ENCODE measurements around the gene QSOX2.

The QSOX2 gene

DNA sequence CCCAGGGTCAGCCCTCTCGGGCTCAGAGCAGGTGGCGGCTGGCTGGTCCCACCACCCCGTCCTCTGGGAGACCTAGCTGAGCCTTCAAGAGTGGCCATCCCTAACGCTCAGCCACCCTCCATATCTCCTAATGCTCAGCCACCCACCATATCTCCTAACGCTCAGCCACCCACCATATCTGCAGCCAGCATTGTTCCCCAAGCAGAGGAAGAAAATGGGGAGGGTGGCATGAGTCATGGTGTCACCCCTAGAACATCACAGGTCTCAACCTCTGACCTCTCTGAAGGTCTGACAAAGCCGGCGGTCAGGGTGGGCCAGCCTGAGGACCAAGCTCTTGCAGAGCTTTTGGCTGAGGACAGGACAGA lies 55.4 kb downstream of the QSOX2 start:
- no peak for DNase-seq (ENCODE audit: low read depth)

DNA sequence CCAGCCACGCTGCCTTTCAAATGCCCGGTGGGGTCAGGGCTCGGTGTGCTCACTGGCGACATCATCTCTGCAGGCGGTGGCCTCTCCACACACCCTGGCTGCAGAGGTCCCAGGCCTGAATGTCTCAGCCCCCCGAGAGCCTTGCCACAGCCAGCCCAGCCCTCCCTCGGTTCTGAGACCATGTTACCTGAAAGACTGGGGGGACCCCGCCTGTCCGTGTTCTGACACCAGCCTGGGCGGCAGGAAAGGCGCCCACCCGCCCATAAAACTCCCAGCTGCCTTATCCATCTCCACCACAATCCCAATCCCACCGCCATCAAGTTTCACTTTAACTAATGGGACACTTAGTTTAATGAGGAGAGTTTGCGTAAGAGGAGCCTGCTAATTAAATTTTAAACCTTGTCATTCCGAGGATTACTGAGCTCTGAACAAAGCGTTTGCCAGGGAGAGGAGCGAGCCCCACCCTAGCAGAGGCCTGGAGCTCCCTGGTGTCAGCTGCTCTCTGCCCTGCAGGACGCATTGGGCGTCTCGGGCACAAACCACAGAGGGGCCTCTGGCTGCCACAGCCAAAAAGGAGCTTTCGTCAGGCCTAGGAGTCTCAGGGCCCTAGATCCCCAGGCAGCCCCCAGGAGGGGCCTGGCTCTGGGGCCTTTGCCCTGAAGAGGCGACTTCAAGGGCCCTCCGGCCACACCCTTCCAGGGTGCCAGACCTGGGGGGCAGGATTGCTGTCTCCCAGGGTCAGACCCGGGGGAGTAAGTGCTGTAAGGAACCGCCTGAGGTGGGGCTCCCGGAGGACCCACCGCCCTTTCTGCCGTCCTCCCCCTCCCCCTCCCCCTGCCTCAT lies 56.0 kb downstream of the QSOX2 start:
- DNase-seq (ENCODE audit: low read depth) = peak; percentile 13

DNA sequence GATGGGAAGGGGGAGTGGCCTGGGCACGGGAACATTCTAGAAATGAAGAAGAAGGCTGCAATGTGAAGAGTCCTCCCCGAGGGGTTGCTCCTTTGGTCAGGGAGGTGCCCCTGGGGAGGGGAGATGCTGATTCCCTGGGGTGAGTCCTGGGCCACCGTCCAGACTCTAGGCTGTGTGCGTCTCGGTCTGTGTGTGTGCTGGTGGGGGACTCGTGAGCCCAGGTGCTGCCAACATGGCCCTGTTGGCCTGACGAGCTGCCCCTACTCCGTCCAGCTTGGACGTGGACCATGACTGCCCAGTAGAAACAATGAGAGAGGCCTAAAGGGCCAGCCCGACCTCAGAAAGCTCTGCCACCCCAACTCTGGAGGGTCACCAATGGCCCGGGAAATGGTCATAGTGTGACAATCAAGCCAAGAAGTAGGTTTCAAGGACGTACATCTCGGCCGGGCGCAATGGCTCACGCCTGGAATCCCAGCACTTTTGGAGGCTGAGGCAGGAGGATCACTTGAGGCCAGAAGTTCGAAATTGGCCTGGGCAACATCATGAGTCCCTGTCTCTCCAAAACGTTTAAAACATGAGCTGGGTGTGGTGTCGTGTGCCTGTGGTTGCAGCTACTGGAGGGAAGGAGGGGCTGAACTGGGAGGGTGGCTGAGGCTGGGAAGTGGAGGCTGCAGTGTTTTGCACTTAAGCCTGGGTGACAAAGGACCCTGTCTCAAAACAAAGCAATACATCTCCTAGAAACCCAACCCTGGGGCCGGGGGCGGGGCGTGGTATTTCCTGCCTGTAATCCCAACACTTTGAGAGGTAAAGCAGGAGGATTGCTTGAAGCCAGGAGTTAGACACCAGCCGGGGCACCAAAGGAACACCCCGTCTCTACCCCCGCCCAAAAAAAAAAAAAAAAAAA lies 57.7 kb downstream of the QSOX2 start:
- no peak for DNase-seq (ENCODE audit: low read depth)

DNA sequence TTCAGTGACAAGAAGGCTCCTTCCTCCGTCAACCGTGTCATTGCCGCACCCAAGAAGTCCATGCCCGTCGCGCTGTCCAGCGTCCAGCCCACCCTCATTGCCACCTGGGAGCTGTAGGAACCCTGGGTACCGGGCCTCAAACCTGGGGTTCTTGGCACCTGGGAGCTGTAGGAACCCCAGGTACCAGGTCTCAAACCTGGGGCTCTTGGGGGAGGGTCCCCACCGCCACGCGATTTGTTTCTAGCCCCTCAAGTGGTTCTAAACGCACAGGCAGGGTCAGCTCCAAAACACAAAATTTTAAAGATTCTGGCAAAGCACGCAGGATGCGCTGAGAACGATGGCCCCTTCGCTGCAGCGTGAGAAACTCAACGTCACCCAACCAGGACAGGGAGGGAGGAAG lies 58.4 kb downstream of the QSOX2 start:
- DNase-seq (ENCODE audit: low read depth) = no peak

DNA sequence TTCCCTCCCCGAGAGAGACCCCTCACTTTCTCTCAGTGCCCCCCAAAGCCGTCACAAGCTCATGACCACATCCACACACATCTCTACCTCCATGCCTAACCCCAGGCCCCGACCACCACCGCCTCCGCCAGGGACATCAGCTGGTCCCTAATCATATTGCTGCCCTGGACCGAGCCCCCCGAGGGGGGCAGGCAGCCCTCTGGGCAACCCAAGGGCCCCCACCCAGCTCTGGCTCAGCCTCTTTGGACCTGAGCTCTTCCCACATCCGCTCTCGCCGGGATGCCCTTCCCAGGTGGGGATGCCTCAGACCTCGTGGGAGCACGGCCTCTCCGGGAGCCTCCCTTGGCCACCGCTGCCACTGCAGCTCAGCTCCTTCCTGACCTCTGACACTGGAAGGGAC lies 59.2 kb downstream of the QSOX2 start:
- no peak for DNase-seq (ENCODE audit: low read depth)

DNA sequence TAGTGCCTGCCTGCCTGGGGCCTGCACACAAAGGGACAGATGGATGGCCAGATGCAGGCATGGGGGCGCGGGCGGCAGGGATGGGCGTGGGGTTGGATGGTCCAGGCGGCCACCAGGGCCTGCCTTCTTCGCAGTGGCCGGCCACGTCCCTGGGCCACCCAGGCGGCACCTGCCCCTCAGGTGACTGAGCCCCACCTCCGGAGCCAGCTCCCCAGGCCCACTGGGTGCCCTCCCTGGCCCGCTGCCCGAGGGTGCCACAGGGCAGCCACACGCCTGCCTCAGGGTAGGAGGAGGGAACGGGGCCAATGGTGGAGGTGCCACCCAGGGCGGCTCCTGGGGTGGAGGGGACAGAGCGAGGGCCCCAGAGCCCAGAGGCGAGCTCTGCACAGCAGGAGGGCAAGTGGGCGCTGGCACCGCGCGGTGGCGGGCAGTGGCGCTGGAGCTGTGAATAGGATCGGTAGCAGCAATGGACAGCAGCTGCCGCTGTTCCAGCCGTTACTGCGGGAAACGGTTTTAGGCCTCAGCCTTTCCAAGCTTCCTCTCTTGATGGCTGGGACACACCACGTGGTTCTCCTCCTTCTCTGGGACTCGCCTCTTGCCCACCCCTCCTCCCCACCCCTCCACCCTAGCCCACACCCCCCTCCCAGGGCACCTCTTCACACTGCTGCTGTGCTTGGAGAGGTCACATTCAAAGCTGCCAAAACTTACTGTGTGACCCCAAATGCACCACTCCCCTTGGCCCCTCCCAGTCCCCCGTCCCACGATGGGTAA lies 59.8 kb downstream of the QSOX2 start:
- DNase-seq (ENCODE audit: low read depth) = no peak

DNA sequence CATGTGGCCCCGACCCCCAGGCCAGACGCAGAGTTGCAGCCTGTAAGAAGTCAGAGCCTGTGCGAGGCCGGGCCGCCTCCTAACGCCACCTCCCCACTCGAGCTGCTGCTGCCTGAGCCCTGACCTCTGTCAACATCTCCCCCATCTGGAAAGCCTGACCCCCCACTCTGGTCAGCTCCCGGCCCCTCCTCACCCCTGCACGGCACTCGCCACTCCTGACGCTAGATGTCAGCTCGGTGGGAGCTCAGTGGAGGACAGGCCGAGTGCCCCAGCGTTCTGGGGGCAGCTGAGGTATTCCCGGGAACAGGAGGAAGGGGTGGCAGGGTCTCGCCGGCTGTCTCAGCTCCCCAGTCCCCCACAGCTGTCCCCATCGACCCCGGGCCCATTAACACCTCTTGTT lies 60.5 kb downstream of the QSOX2 start:
- no peak for DNase-seq (ENCODE audit: low read depth)

DNA sequence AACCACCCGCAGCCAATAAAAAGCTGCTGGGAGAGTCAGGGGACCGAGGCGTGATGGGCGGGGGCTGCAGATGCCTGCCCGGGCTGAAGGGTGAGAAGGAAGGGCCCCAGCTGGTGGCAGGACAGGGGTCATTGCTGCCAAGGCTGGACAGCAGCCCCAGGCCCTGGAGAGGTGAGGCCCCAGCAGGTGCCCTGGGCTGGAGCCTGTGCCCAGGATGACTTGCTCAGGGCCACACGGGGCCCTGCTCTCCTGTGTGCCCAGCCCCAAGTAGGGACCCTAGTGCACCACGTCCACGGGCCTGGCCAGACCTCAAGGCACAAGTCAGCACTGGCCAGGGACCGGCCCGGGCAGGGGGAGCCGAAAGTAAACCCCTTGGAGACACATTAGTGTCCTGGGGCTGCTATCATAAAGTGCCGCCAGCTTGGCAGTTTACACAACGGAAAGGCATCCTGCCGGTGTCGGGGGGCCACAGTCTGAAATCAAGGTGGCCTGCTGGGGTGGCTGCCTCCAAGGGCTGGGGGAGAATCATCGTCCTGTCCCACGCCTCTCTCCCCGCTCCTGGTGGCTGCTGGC lies 62.7 kb downstream of the QSOX2 start:
- DNase-seq (ENCODE audit: low read depth) = no peak

DNA sequence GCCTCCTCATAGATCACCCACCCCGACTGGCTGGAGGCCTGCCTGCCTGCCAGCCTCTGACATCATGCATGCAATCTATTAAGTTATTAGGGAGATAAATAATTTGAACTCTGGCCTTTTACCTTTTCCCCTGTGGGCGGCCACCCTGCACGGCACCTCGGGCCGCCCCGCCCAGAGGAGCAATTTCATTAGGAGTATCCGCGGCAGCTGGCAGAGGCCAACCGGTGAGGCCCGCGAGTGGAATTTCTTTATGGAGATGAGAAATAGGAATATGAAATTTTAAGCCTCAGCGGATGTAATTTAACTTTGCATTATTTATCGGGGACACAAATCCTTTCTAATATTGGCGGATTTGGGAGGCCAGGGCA lies 63.2 kb downstream of the QSOX2 start:
- DNase-seq (ENCODE audit: low read depth) = no peak

DNA sequence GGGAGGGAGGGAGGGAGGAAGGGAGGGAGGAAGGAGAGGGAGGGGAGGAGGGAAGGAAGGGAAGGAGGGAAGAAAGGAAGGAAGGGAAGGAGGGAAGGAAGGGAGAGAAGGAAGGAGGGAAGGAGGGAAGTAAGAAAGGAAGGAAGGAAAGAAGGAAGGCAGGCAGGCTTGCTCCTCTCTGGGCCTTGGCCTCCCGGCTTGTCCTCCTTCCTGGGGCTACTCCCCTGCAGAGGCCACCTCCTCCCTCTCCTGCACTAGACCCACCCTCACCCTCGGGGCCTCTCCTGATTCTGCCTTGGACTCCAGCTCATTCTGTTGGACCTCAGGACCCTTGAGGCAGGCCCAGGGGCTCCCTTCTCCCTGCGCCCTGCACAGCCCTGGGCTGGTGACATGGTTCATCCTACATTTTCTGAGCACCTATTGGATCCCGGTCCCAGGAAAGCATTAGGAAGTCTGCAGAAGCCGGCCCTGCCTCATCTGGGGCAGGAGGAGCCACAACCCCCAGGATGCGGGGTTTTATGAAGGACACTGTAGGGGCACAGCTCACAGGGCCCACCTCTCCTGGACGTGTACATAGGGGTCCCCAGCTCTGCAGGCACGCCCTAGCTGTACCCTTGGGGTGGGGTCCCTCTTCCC lies 63.7 kb downstream of the QSOX2 start:
- no peak for DNase-seq (ENCODE audit: low read depth)

DNA sequence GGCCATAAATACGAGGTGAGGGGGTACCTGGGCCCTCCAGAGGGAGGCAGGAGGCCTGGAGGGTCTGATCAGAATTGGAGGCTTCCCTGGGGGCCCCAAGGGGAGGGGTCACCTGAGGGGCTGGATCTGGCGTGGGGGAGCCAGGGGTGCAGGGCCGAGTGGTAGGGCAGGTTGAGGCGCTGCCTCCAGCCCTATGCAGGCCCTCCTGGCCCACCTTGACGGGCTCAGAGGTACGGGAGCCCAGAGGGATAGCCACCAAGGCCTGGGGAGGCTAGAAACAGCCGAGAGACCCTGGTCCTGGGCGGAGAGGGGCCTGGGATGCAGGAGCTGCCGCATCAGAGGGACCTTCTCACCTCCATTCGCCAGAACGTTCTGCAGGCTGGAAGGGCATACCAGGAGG lies 65.0 kb downstream of the QSOX2 start:
- DNase-seq (ENCODE audit: low read depth) = no peak

DNA sequence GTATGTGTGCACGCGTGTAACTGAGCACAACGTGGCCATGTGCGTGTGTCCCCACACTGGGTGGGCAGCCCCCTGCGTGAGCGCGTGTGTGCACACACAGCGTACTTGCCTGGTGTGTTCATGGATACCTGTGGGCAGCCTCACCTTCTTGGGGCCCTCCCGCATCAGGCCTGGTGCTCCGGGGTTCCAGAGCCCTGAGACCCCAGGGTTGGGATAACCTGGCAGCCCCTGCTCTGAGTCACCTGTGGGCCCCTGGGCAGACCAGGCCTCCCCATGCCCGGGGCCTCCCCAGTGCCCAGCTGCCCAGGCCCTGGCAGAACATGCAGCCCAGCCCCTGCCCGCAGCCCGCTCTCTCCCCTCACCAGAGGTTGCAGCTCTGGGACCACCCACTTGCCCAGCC lies 65.9 kb downstream of the QSOX2 start:
- DNase-seq (ENCODE audit: low read depth) = no peak

DNA sequence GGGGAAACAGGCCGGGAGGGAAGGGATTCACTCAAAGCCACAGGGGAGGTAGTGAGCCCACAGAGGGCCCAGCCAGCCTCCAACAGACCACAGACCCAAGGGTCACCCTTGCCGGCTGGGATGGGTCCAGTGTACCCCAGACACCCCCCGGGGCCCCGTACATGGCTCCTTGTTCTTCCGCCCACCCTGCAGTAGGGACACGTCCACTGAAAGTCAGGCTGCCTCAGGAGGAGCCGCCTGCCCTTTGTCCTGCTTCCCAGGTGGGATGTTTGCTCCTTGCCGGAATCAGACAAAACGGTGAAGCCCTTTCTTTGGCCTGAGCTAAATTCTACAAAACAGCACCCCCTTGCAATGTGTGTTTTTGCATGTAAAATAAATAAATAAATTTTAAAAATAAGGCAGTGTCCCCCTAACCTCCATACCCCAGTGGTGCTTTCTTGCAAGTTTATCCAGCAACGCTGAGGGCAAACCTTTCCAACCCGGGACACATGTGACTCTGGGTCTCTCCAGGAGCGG lies 66.5 kb downstream of the QSOX2 start:
- DNase-seq (ENCODE audit: low read depth) = no peak

DNA sequence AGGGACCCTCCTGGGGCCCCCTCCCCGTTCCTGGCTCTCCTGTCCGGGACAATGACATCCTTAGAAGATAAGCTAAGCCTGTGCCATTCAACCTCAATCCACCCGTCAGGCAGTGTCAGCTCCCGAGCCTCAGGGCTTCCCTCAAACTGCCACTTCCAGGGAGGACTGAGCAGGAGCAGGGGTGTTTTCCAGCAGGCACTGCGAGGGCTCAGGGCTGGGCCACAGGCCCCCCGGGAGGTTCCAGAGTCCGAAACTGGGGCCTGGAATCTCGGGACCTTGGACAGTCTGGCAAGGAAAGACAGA lies 66.9 kb downstream of the QSOX2 start:
- DNase-seq (ENCODE audit: low read depth) = no peak

DNA sequence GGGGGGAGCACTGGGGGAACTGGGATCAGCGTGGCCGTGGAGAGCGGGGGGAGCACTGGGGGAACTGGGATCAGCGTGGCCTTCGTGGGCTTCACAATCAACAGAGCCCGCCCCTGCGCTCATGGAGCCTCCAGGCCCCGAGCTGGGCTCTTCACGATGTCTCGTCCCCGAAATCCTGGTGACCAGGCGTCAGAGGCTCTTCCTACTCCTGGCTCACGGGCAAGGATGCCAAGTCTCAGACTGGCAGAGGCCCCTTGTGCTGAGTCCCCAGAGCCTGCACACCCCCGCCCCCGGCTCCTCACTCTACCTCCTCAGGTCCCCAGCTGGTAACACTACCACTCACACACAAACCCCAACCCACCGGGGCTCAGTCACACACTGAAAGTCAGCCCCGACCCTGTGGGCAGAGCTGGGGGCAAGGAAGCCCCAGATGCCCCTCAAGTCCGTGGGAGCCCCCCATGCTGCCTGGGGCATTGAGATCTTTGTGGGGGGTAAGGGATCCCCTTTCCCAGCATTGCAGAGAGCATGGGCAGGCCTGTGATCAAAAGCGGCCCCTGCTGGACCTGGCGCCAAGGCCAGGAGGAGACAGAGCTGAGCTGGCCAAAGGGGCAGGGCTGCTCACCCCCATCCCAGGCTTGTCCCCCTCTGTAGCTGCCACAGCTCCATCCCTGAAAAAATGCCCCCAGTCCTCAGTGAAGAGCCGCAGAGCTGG lies 67.4 kb downstream of the QSOX2 start:
- DNase-seq (ENCODE audit: low read depth) = no peak

DNA sequence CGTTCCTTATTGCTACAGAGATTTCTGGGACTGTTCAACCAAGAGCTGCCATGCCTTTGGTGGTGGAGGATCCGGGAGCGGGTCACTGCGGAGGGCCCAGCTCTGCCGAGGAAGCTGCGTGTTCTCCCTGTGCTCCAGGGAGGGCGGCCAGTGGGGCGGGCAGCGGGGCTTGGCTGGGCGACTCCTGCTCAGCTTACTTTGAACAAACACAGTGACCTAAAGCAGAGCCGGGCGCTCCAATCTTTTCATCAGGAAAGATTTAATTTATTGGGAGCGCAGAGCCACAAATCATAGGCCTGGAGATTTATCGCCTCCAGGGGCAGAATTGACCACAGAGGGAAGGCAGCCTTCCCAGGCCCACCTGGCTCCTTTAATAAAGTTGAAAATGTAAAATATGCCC lies 68.4 kb downstream of the QSOX2 start:
- DNase-seq (ENCODE audit: low read depth) = no peak

DNA sequence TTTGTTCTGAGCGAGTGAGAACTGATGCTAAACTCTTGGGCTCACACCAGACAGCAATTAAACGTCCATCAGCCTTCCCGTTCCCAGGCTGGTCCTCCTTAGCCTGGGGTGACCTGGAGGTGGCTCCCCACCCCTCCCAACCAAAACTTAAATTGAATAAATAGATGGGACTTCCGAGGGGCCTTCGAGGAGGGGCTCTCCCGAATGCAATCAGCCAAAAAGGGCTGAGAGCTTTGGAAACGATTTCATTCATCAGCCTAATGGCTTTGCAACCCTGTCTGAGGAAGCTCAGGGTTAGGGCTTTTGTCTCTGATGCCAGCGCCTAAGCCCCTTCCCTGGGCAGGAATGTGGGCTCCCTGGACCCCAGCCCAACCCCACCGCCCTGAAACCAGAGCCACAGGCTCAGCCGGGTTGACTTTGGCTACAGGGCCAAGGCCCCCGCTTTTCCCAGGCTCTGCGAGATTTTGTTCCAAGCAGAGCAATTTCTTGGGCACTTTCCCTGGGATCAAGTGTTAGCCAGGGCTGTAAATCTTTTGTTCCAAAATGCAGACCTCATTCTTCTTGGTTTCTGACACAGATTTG lies 69.9 kb downstream of the QSOX2 start:
- DNase-seq (ENCODE audit: low read depth) = no peak

DNA sequence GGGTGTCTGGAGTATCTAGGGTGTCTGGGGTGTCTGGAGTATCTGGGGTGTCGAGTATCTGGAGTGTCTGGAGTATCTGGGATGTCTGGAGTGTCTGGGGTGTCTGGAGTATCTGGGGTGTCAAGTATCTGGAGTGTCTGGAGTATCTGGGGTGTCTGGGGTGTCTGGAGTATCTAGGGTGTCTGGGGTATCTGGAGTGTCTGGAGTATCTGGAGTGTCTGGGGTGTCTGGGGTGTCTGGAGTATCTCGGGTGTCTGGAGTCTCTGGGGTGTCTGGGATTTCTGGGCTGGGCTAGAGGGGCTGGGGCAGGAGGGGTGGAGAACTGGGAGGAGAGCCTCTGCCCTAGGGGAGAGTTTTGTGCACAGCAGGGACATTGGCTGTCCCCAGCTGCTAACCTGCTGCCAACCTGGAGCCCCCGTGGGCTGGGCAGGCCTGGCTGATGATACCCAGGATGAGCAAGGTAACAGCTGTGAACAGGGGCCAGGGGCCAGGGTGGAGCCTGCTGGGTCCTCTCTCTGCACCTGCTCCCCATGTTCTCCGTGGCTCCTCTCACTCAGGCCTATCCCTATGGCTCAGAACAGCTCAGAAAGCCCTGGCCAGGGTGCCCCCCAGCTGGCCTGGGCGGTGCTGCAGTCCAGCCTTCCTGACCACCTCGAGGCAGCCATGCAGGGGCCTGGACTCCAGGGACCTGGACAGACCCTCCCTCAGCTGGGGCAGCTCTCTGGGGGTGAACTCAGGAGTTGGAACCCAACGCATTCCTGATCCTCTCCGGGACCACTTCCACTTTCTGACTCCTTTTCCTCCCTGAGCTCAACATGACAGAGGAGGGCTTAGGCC lies 70.6 kb downstream of the QSOX2 start:
- DNase-seq (ENCODE audit: low read depth) = no peak

DNA sequence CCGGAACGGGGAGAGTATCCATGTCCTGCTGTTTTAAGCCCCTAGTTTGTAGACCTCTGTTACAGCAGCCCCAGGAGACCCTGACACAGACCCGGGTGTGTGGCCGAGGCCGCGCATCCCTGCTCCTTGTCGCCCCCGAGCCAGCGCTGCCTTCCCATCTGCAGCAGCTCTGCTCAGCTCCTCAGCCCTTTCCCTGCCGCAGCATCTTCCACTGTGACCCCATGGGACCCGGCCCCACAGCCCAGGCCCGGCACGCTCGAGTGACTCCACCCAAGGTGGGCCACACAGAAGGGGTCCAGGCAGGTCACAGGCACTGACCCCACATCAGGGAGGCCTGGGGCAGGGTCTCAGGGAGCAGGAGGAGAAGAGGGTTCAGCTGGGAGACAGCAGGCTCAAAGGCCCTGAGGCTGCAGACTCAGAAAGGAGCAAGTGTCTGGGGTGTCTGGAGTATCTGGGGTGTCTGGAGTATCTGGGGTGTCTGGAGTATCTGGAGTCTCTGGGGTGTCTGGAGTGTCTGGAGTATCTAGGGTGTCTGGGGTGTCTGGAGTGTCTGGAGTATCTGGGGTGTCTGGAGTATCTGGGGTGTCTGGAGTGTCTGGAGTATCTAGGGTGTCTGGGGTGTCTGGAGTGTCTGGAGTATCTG lies 71.8 kb downstream of the QSOX2 start:
- no peak for DNase-seq (ENCODE audit: low read depth)

Measured in EH (cell line).